ENCODE measurements around the gene FUS. TPM values are rescaled to one million over a fixed set of nuclear protein-coding genes. Genes with fewer than 3 reads are reported as not detected.

Gene FUS
- total and polyA plus RNA-seq, 2 donors: 36.5 to 478 TPM

GRCh38 chr16:31216422-31217135 lies 36.6 kb downstream of the FUS start, which contains the start of gene PYDC1:
Gene PYDC1, minus strand, starts transcription at chr16:31217135. Its CDS starts 107 bp downstream, at chr16:31217028.
- DNase-seq (ENCODE audit: low read depth in 6 of 9, low spot score in 9 of 9): no peak
- H3K4me1 ChIP-seq (ENCODE audit: control insufficient read depth in 2 of 2, insufficient read depth in 2 of 2, low read length in 2 of 2): peaks cover 0 to 14% of the 10 kb centered on the region in 2 donors
- 7% methylated on average over 52 of the region's 52 CpGs for WGBS
- no peak within 1 kb of the TSS for H3K4me3 ChIP-seq (ENCODE audit: low read length in 2 of 2)
- no peaks in the 10 kb centered on the region for H3K36me3 ChIP-seq (ENCODE audit: control insufficient read depth in 2 of 2, insufficient read depth in 2 of 2, low read length in 1 of 2)
- peaks cover 45 to 79% of the 10 kb centered on the region in 2 donors for H3K27me3 ChIP-seq (ENCODE audit: control insufficient read depth in 2 of 2, insufficient read depth in 1 of 2, low read length in 1 of 2)
- H3K27ac ChIP-seq (ENCODE audit: low read depth in 1 of 2, low read length in 1 of 2): no peak within 1 kb of the TSS
- no peaks in the 10 kb centered on the region for H3K9me3 ChIP-seq (ENCODE audit: control insufficient read depth in 2 of 2, insufficient read depth in 1 of 2, low read length in 1 of 2)

GRCh38 chr16:31217136-31217530 lies 37.2 kb downstream of the FUS start:
- Histone ChIP-seq H3K36me3 (ENCODE audit: control insufficient read depth in 2 of 2, insufficient read depth in 2 of 2, low read length in 1 of 2) (no peaks in the 10 kb centered on the region), H3K27ac (ENCODE audit: low read depth in 1 of 2, low read length in 1 of 2) (no peak overlapping the region), H3K9me3 (ENCODE audit: control insufficient read depth in 2 of 2, insufficient read depth in 1 of 2, low read length in 1 of 2) (no peaks in the 10 kb centered on the region), H3K27me3 (ENCODE audit: control insufficient read depth in 2 of 2, insufficient read depth in 1 of 2, low read length in 1 of 2) (peaks cover 45 to 77% of the 10 kb centered on the region in 2 donors), H3K4me3 (ENCODE audit: low read length in 2 of 2) (no peak overlapping the region), H3K4me1 (ENCODE audit: control insufficient read depth in 2 of 2, insufficient read depth in 2 of 2, low read length in 2 of 2) (peaks cover 0 to 14% of the 10 kb centered on the region in 2 donors)
- WGBS: 50% methylated on average over 4 of the region's 4 CpGs
- no peak for DNase-seq (ENCODE audit: low read depth in 6 of 9, low spot score in 9 of 9)

- Histone ChIP-seq H3K27ac (ENCODE audit: low read depth in 1 of 2, low read length in 1 of 2) (no peak overlapping the region), H3K36me3 (ENCODE audit: control insufficient read depth in 2 of 2, insufficient read depth in 2 of 2, low read length in 1 of 2) (no peaks in the 10 kb centered on the region), H3K9me3 (ENCODE audit: control insufficient read depth in 2 of 2, insufficient read depth in 1 of 2, low read length in 1 of 2) (no peaks in the 10 kb centered on the region), H3K4me3 (ENCODE audit: low read length in 2 of 2) (no peak overlapping the region), H3K27me3 (ENCODE audit: control insufficient read depth in 2 of 2, insufficient read depth in 1 of 2, low read length in 1 of 2) (peaks cover 35 to 60% of the 10 kb centered on the region in 2 donors), H3K4me1 (ENCODE audit: control insufficient read depth in 2 of 2, insufficient read depth in 2 of 2, low read length in 2 of 2) (peaks cover 0 to 14% of the 10 kb centered on the region in 2 donors)
- WGBS: 97% methylated on average over 15 of the region's 15 CpGs
- no peak for DNase-seq (ENCODE audit: low read depth in 6 of 9, low spot score in 9 of 9)
Measured at GRCh38 chr16:31219154-31219741, 39.3 kb downstream of the FUS start.

- peaks cover 12 to 37% of the 10 kb centered on the region in 2 donors for H3K27me3 ChIP-seq (ENCODE audit: control insufficient read depth in 2 of 2, insufficient read depth in 1 of 2, low read length in 1 of 2)
- H3K4me3 ChIP-seq (ENCODE audit: low read length in 2 of 2): no peak overlapping the region
- no peak overlapping the region for H3K27ac ChIP-seq (ENCODE audit: low read depth in 1 of 2, low read length in 1 of 2)
- no peaks in the 10 kb centered on the region for H3K36me3 ChIP-seq (ENCODE audit: control insufficient read depth in 2 of 2, insufficient read depth in 2 of 2, low read length in 1 of 2)
- H3K4me1 ChIP-seq (ENCODE audit: control insufficient read depth in 2 of 2, insufficient read depth in 2 of 2, low read length in 2 of 2): peaks cover 0 to 4% of the 10 kb centered on the region in 2 donors
- 83% methylated on average over 12 of the region's 12 CpGs for WGBS
- no peak for DNase-seq (ENCODE audit: low read depth in 6 of 9, low spot score in 9 of 9)
- H3K9me3 ChIP-seq (ENCODE audit: control insufficient read depth in 2 of 2, insufficient read depth in 1 of 2, low read length in 1 of 2): no peaks in the 10 kb centered on the region
Measured at GRCh38 chr16:31221357-31222160, 41.6 kb downstream of the FUS start.

- H3K27ac ChIP-seq (ENCODE audit: low read depth in 1 of 2, low read length in 1 of 2): no peak overlapping the region
- H3K4me3 ChIP-seq (ENCODE audit: low read length in 2 of 2): no peak overlapping the region
- peaks cover under 1 to 22% of the 10 kb centered on the region in 2 donors for H3K27me3 ChIP-seq (ENCODE audit: control insufficient read depth in 2 of 2, insufficient read depth in 1 of 2, low read length in 1 of 2)
- WGBS: over 99% methylated on average over 5 of the region's 5 CpGs
- H3K9me3 ChIP-seq (ENCODE audit: control insufficient read depth in 2 of 2, insufficient read depth in 1 of 2, low read length in 1 of 2): no peaks in the 10 kb centered on the region
- DNase-seq (ENCODE audit: low read depth in 6 of 9, low spot score in 9 of 9): no peak
- no peaks in the 10 kb centered on the region for H3K4me1 ChIP-seq (ENCODE audit: control insufficient read depth in 2 of 2, insufficient read depth in 2 of 2, low read length in 2 of 2)
- H3K36me3 ChIP-seq (ENCODE audit: control insufficient read depth in 2 of 2, insufficient read depth in 2 of 2, low read length in 1 of 2): no peaks in the 10 kb centered on the region
Measured at GRCh38 chr16:31223044-31223443, 43.1 kb downstream of the FUS start.

- Histone ChIP-seq H3K36me3 (ENCODE audit: control insufficient read depth in 2 of 2, insufficient read depth in 2 of 2, low read length in 1 of 2) (no peaks in the 10 kb centered on the region), H3K9me3 (ENCODE audit: control insufficient read depth in 2 of 2, insufficient read depth in 1 of 2, low read length in 1 of 2) (no peaks in the 10 kb centered on the region), H3K27ac (ENCODE audit: low read depth in 1 of 2, low read length in 1 of 2) (no peak overlapping the region), H3K4me1 (ENCODE audit: control insufficient read depth in 2 of 2, insufficient read depth in 2 of 2, low read length in 2 of 2) (no peaks in the 10 kb centered on the region), H3K4me3 (ENCODE audit: low read length in 2 of 2) (no peak overlapping the region), H3K27me3 (ENCODE audit: control insufficient read depth in 2 of 2, insufficient read depth in 1 of 2, low read length in 1 of 2) (peaks cover 0 to 11% of the 10 kb centered on the region in 2 donors)
- no peak for DNase-seq (ENCODE audit: low read depth in 6 of 9, low spot score in 9 of 9)
- 97% methylated on average over 80 of the region's 80 CpGs for WGBS
Measured at GRCh38 chr16:31224092-31224955, 44.4 kb downstream of the FUS start.

- WGBS: 98% methylated on average over 3 of the region's 3 CpGs
- Histone ChIP-seq H3K9me3 (ENCODE audit: control insufficient read depth in 2 of 2, insufficient read depth in 1 of 2, low read length in 1 of 2) (no peaks in the 10 kb centered on the region), H3K4me3 (ENCODE audit: low read length in 2 of 2) (no peak overlapping the region), H3K36me3 (ENCODE audit: control insufficient read depth in 2 of 2, insufficient read depth in 2 of 2, low read length in 1 of 2) (no peaks in the 10 kb centered on the region), H3K27ac (ENCODE audit: low read depth in 1 of 2, low read length in 1 of 2) (no peak overlapping the region), H3K4me1 (ENCODE audit: control insufficient read depth in 2 of 2, insufficient read depth in 2 of 2, low read length in 2 of 2) (no peaks in the 10 kb centered on the region), H3K27me3 (ENCODE audit: control insufficient read depth in 2 of 2, insufficient read depth in 1 of 2, low read length in 1 of 2) (peaks cover 0 to 9% of the 10 kb centered on the region in 2 donors)
- DNase-seq (ENCODE audit: low read depth in 6 of 9, low spot score in 9 of 9): no peak
Measured at GRCh38 chr16:31225193-31225592, 45.3 kb downstream of the FUS start.

GRCh38 chr16:31228206-31228605 lies 48.3 kb downstream of the FUS start:
- no peaks in the 10 kb centered on the region for H3K27me3 ChIP-seq (ENCODE audit: control insufficient read depth in 2 of 2, insufficient read depth in 1 of 2, low read length in 1 of 2)
- H3K4me1 ChIP-seq (ENCODE audit: control insufficient read depth in 2 of 2, insufficient read depth in 2 of 2, low read length in 2 of 2): no peaks in the 10 kb centered on the region
- no peaks in the 10 kb centered on the region for H3K36me3 ChIP-seq (ENCODE audit: control insufficient read depth in 2 of 2, insufficient read depth in 2 of 2, low read length in 1 of 2)
- 98% methylated on average over 4 of the region's 4 CpGs for WGBS
- no peak overlapping the region for H3K27ac ChIP-seq (ENCODE audit: low read depth in 1 of 2, low read length in 1 of 2)
- H3K9me3 ChIP-seq (ENCODE audit: control insufficient read depth in 2 of 2, insufficient read depth in 1 of 2, low read length in 1 of 2): no peaks in the 10 kb centered on the region
- H3K4me3 ChIP-seq (ENCODE audit: low read length in 2 of 2): no peak overlapping the region
- no peak for DNase-seq (ENCODE audit: low read depth in 6 of 9, low spot score in 9 of 9)
